Body of pancreas (tissue), 4 donors: ENCODE measurements around the gene NET1. TPM values are rescaled to one million over a fixed set of nuclear protein-coding genes. Genes with fewer than 3 reads are reported as not detected.

Source experiments
- ATAC-seq: fragments of 150-250 bp; one replicate; pipeline ENCODE4 v1.9.1; 2016
- DNase-seq, 4 donors: peaks; one replicate each; pipeline ENCODE4 v3.0.0-alpha.2; 2019
- H3K27ac ChIP-seq, 4 donors: fragments of 200-600 bp; sonication (generic); 1 replicate in 3 of 4; 2 replicates in 1 of 4; pipeline versions ENCODE4 v1.5.1 to v1.6.1; 2016 to 2019; ENCODE audit warnings: mild to moderate bottlenecking in 1 of 4, mixed read lengths in 1 of 4, moderate library complexity in 1 of 4
- H3K27me3 ChIP-seq, 2 donors: fragments of 200-600 bp; sonication (generic); one replicate each; pipeline ENCODE4 v1.6.0; 2016; ENCODE audit warnings: mild to moderate bottlenecking in 1 of 2
- H3K36me3 ChIP-seq, 2 donors: fragments of 200-600 bp; sonication (generic); replicated peaks in 1 of 2; 2 replicates each; pipeline ENCODE4 v1.5.1; 2016; ENCODE audit warnings: low read depth in 2 of 2; ENCODE audit not compliant: insufficient read depth in 1 of 2
- H3K4me1 ChIP-seq: fragments of 200-600 bp; sonication (generic); one replicate; pipeline ENCODE4 v1.6.0; 2016
- H3K4me3 ChIP-seq, 2 donors: fragments of 200-600 bp; sonication (generic); 1 replicate in 1 of 2; 2 replicates in 1 of 2; pipeline ENCODE4 v1.5.1; 2016 to 2019
- H3K9me3 ChIP-seq, 3 donors: fragments of 200-600 bp; sonication (generic); 1 replicate in 2 of 3; 2 replicates in 1 of 3; pipeline ENCODE4 v1.5.1; 2016
- POLR2A ChIP-seq, 3 donors: fragments of 450-650 bp; IDR thresholded peaks; one replicate each; pipeline ENCODE4 v1.6.1; 2016; ENCODE audit warnings: antibody characterized with exemption in 3 of 3, mild to moderate bottlenecking in 2 of 3
- WGBS, 2 donors: methylation state at CpG; one replicate each; pipeline ENCODE4 v1.1.5; 2017; 5-methylcytosine and 5-hydroxymethylcytosine counted together
- intact Hi-C: fragments of 100-400 bp; cut with DNase I; formaldehyde crosslinking; loops from one replicate; pipeline ENCODE4 v1.15.1; 2023
- total RNA-seq, 2 donors: library from RNA; depleted of rRNA; stranded (reverse); fragments of >200 nt; gene quantifications; one replicate each; pipeline ENCODE4 v1.1.0, GENCODE V29; 2016
- TF ChIP-seq, protein P1 (sequence below), 7 experiments: fragments of 450-650 bp in 4 of 7; fragments of 200-600 bp in 3 of 7; sonication (generic) in 3 of 7; IDR thresholded peaks; one replicate each; pipeline ENCODE4 v1.5.1; 2016 to 2019; ENCODE audit warnings: antibody characterized with exemption in 7 of 7

The NET1 gene
- total RNA-seq, 2 donors from 2014 or later = 37.9 to 70.3 TPM

- no peaks in the 10 kb centered on the region for H3K36me3 ChIP-seq
- no peaks in the 10 kb centered on the region for H3K9me3 ChIP-seq
- no peaks in the 10 kb centered on the region for H3K27me3 ChIP-seq
- WGBS, 2 donors = 93 to 95% methylated on average over 2 to 4 of the region's 4 CpGs
- ATAC-seq (no peak), DNase-seq (peak in 1 of 4 donors; percentile 4)
- no peak overlapping the region for H3K27ac ChIP-seq
- H3K4me1 ChIP-seq = peaks cover 25% of the 10 kb centered on the region
- H3K4me3 ChIP-seq = no peak overlapping the region
- intact Hi-C loops = no loop called here
- TF ChIP-seq, protein P1, sequence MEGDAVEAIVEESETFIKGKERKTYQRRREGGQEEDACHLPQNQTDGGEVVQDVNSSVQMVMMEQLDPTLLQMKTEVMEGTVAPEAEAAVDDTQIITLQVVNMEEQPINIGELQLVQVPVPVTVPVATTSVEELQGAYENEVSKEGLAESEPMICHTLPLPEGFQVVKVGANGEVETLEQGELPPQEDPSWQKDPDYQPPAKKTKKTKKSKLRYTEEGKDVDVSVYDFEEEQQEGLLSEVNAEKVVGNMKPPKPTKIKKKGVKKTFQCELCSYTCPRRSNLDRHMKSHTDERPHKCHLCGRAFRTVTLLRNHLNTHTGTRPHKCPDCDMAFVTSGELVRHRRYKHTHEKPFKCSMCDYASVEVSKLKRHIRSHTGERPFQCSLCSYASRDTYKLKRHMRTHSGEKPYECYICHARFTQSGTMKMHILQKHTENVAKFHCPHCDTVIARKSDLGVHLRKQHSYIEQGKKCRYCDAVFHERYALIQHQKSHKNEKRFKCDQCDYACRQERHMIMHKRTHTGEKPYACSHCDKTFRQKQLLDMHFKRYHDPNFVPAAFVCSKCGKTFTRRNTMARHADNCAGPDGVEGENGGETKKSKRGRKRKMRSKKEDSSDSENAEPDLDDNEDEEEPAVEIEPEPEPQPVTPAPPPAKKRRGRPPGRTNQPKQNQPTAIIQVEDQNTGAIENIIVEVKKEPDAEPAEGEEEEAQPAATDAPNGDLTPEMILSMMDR (IDR thresholded peaks at IDR 0.05) = no peak
- TF ChIP-seq POLR2A (IDR thresholded peaks at IDR 0.05) = no peak
These were observed 80.0 kb downstream of the NET1 start for GRCh38 chr10:5492322-5492855.

- DNase-seq = peak in 1 of 4 donors; percentile 7
These were observed 80.7 kb downstream of the NET1 start for GRCh38 chr10:5492929-5493576.

DNA sequence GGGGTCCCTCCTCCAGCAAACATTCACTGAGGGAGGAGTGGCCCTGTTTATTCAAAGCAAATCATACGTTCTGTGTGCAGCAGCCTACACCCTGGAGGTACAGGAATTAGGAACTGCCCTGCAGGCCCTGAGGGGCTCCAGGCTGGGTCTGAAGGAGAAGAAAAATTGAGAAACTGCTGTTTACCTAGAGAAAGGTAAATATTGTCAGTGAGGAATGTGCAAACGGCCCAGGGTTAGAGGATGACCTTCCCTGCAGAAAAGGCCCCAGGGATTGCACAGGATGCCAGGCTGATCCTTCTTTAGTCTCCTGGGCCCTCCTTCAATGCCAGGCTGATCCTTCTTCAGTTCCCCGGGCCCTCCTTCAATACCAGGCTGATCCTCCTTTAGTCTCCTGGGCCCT lies 81.3 kb downstream of the NET1 start:
- peak in 1 of 4 donors; percentile 3 for DNase-seq
- TF ChIP-seq, protein P1 (IDR thresholded peaks at IDR 0.05) = no peak
- no peak for TF ChIP-seq POLR2A (IDR thresholded peaks at IDR 0.05)
- Histone ChIP-seq H3K4me1 (peaks cover 17% of the 10 kb centered on the region), H3K27ac (no peak overlapping the region), H3K36me3 (no peaks in the 10 kb centered on the region), H3K4me3 (no peak overlapping the region), H3K27me3 (no peaks in the 10 kb centered on the region), H3K9me3 (no peaks in the 10 kb centered on the region)
- 37 to 39% methylated on average over 3 of the region's 3 CpGs for WGBS, 2 donors
- no peak for ATAC-seq
- intact Hi-C loops = no loop called here

More at GRCh38 chr10:5492929-5493576, 80.7 kb downstream of the NET1 start:
- 93 to 97% methylated on average over 8 to 13 of the region's 13 CpGs for WGBS, 2 donors
- TF ChIP-seq POLR2A (IDR thresholded peaks at IDR 0.05) = no peak
- TF ChIP-seq, protein P1 (IDR thresholded peaks at IDR 0.05) = no peak
- Histone ChIP-seq H3K4me1 (peaks cover 24% of the 10 kb centered on the region), H3K9me3 (no peaks in the 10 kb centered on the region), H3K4me3 (no peak overlapping the region), H3K36me3 (no peaks in the 10 kb centered on the region), H3K27ac (no peak overlapping the region), H3K27me3 (no peaks in the 10 kb centered on the region)
- intact Hi-C loops = no loop called here
- no peak for ATAC-seq

- 84 to 85% methylated on average over 8 of the region's 8 CpGs for WGBS, 2 donors
- Histone ChIP-seq H3K4me3 (no peak overlapping the region), H3K27me3 (no peaks in the 10 kb centered on the region), H3K36me3 (no peaks in the 10 kb centered on the region), H3K4me1 (peaks cover 10% of the 10 kb centered on the region), H3K9me3 (no peaks in the 10 kb centered on the region), H3K27ac (no peak overlapping the region)
- DNase-seq (no peak), ATAC-seq (no peak)
- intact Hi-C loops = no loop called here
- TF ChIP-seq, protein P1 (IDR thresholded peaks at IDR 0.05) = no peak
- TF ChIP-seq POLR2A (IDR thresholded peaks at IDR 0.05) = no peak
These were observed 82.3 kb downstream of the NET1 start for GRCh38 chr10:5494611-5495010.
